GM18517 (cell line): ENCODE results near the gene EFHC1.

ENCODE experiments used
- ATAC-seq: cut with Tn5 transposase; IDR thresholded peaks from one replicate; pipeline ENCODE4 v1.9.1; 2021; ENCODE audit warnings: mild to moderate bottlenecking, moderate library complexity; ENCODE audit not compliant: unreplicated experiment

Gene EFHC1

GRCh38 chr6:52500238-52501129 lies 80.3 kb downstream of the EFHC1 start:
- no peak for ATAC-seq

GRCh38 chr6:52502306-52503029 lies 82.3 kb downstream of the EFHC1 start:
- ATAC-seq: no peak

GRCh38 chr6:52503323-52503747 lies 83.2 kb downstream of the EFHC1 start:
- ATAC-seq: no peak

- ATAC-seq: no peak
These were observed 84.0 kb downstream of the EFHC1 start for GRCh38 chr6:52503851-52504781.

GRCh38 chr6:52504782-52505136 lies 84.6 kb downstream of the EFHC1 start:
- ATAC-seq: no peak

- ATAC-seq: no peak
These were observed 85.7 kb downstream of the EFHC1 start for GRCh38 chr6:52505726-52506409.

- ATAC-seq: no peak
These were observed 86.3 kb downstream of the EFHC1 start for GRCh38 chr6:52506476-52506875.

GRCh38 chr6:52507557-52508260 lies 87.6 kb downstream of the EFHC1 start:
- ATAC-seq: no peak

- ATAC-seq: no peak
These were observed 88.2 kb downstream of the EFHC1 start for GRCh38 chr6:52508261-52508739.

GRCh38 chr6:52509281-52510212 lies 89.4 kb downstream of the EFHC1 start:
- no peak for ATAC-seq

GRCh38 chr6:52510213-52510562 lies 90.0 kb downstream of the EFHC1 start:
- no peak for ATAC-seq

GRCh38 chr6:52511163-52511562 lies 91.0 kb downstream of the EFHC1 start:
- ATAC-seq: no peak

GRCh38 chr6:52511572-52512151 lies 91.5 kb downstream of the EFHC1 start:
- no peak for ATAC-seq

- ATAC-seq: no peak
These were observed 92.1 kb downstream of the EFHC1 start for GRCh38 chr6:52512199-52512598.

- ATAC-seq: no peak
These were observed 93.3 kb downstream of the EFHC1 start for GRCh38 chr6:52513464-52513863.

GRCh38 chr6:52513896-52514295 lies 93.8 kb downstream of the EFHC1 start:
- no peak for ATAC-seq

GRCh38 chr6:52514514-52514913 lies 94.4 kb downstream of the EFHC1 start:
- no peak for ATAC-seq

GRCh38 chr6:52515219-52515960 lies 95.2 kb downstream of the EFHC1 start:
- ATAC-seq: no peak
